Vagina (tissue), 2 donors: ENCODE results near the gene CAND2. TPM values are rescaled to one million over a fixed set of nuclear protein-coding genes. Genes with fewer than 3 reads are reported as not detected.
"Not testable (repeated sequence)": the region's sequence is repeated elsewhere in the genome, so short reads cannot be mapped to it uniquely, and the experiment has no call there.

Source experiments
- DNase-seq, 2 donors: peaks; one replicate each; pipeline ENCODE4 v3.0.0-alpha.2; 2017; ENCODE audit errors: extremely low spot score in 2 of 2
- H3K27ac ChIP-seq: fragments of 200-600 bp; sonication (generic); one replicate; pipeline ENCODE4 v1.5.1; 2019
- H3K27me3 ChIP-seq: fragments of 200-600 bp; sonication (generic); one replicate; pipeline ENCODE4 v1.5.1; 2019
- H3K36me3 ChIP-seq, 2 donors: fragments of 200-600 bp; sonication (generic); one replicate each; pipeline ENCODE4 v1.5.1; 2017 to 2019
- H3K4me1 ChIP-seq: fragments of 200-600 bp; sonication (generic); one replicate; pipeline ENCODE4 v1.5.1; 2019
- H3K4me3 ChIP-seq, 2 donors: fragments of 200-600 bp; sonication (generic); 1 replicate in 1 of 2; 2 replicates in 1 of 2; pipeline ENCODE4 v1.5.1; 2016 to 2019
- H3K9me3 ChIP-seq: fragments of 200-600 bp; sonication (generic); one replicate; pipeline ENCODE4 v1.5.1; 2019
- POLR2A ChIP-seq, 2 donors: fragments of 450-650 bp; IDR thresholded peaks; one replicate each; pipeline ENCODE4 v1.6.1; 2017; ENCODE audit warnings: antibody characterized with exemption in 2 of 2, mild to moderate bottlenecking in 2 of 2, moderate library complexity in 2 of 2
- POLR2AphosphoS5 ChIP-seq, 2 donors: sonication (generic); formaldehyde crosslinking; IDR thresholded peaks; one replicate each; pipeline ENCODE4 v1.9.0; 2017; ENCODE audit warnings: antibody characterized with exemption in 2 of 2, mild to moderate bottlenecking in 2 of 2, low read depth in 1 of 2; ENCODE audit not compliant: insufficient read depth in 1 of 2
- intact Hi-C: fragments of 100-400 bp; cut with DNase I; formaldehyde crosslinking; loops from one replicate; pipeline ENCODE4 v1.15.1; 2023
- total RNA-seq: library from RNA; depleted of rRNA; stranded (reverse); fragments of >200 nt; gene quantifications from one replicate; pipeline ENCODE4 v1.2.3, GENCODE V29; 2016
- TF ChIP-seq, protein P1 (sequence below), 3 experiments: fragments of 450-650 bp in 2 of 3; fragments of 200-600 bp in 1 of 3; sonication (generic) in 1 of 3; IDR thresholded peaks; one replicate each; pipeline ENCODE4 v1.5.1; 2017 to 2019; ENCODE audit warnings: antibody characterized with exemption in 3 of 3, mild to moderate bottlenecking in 2 of 3, moderate library complexity in 2 of 3

The CAND2 gene
- total RNA-seq, 1 donor from 2014 or later = 12.5 TPM

DNA sequence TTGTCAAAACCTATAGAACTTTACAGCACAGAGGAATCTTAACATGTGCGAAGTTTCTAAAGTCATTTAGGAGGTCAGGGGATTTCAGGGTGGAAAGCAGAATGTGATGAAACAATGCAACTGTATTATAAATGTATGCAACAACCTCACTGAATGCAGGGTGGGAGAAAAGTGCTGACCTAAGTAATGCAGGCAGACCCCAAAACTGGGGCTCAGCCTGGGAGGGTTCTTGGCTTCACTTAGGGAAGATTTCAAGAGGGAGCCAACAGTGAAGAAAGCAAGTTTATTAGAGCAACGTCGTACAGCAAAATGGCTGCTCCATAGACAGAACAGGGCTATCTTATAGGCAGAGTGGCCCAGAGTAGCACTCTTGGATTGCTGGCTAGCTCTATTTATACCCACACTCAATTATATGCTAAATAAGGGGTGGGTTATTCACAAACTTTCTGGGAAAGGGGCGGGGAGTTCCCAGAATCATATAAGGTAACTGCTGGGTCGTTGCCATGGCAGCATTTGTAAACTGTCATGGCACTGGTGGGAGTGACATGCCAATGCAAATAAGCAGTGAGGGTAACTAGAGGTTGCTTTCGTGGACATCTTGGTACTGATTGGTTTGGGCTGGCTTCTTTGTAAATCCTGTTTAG is 14.2 kb upstream of the CAND2 start:
- intact Hi-C loops = no loop called here
- TF ChIP-seq, protein P1, sequence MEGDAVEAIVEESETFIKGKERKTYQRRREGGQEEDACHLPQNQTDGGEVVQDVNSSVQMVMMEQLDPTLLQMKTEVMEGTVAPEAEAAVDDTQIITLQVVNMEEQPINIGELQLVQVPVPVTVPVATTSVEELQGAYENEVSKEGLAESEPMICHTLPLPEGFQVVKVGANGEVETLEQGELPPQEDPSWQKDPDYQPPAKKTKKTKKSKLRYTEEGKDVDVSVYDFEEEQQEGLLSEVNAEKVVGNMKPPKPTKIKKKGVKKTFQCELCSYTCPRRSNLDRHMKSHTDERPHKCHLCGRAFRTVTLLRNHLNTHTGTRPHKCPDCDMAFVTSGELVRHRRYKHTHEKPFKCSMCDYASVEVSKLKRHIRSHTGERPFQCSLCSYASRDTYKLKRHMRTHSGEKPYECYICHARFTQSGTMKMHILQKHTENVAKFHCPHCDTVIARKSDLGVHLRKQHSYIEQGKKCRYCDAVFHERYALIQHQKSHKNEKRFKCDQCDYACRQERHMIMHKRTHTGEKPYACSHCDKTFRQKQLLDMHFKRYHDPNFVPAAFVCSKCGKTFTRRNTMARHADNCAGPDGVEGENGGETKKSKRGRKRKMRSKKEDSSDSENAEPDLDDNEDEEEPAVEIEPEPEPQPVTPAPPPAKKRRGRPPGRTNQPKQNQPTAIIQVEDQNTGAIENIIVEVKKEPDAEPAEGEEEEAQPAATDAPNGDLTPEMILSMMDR (IDR thresholded peaks at IDR 0.05) = no peak
- no peak for TF ChIP-seq POLR2AphosphoS5 (IDR thresholded peaks at IDR 0.05; ENCODE audit: insufficient read depth in 1 of 2, low read depth in 1 of 2)
- TF ChIP-seq POLR2A (IDR thresholded peaks at IDR 0.05) = no peak
- Histone ChIP-seq H3K4me1 (no peaks in the 10 kb centered on the region), H3K27me3 (no peaks in the 10 kb centered on the region), H3K36me3 (no peaks in the 10 kb centered on the region), H3K27ac (no peak overlapping the region), H3K9me3 (no peaks in the 10 kb centered on the region), H3K4me3 (no peak overlapping the region)
- no peak for DNase-seq

DNA sequence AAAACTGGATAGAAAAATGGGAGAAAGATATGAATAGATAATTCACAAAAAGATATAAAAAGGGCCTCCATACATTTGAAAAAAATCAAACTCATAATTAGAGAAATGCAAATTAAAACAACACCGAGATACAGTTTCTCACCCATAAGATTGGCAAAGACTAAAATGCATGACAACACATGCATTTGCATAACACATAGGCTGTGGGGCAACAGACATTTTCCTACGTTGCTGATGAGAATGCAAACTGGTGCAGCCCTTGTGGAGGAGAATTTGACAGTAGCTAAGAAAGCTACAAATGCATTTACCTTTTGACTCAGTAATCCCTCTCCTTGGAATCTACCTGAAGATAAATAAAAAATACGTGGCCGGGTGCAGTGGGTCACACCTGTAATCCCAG is 11.4 kb upstream of the CAND2 start:
- Histone ChIP-seq H3K36me3 (no peaks in the 10 kb centered on the region), H3K27me3 (no peaks in the 10 kb centered on the region), H3K9me3 (no peaks in the 10 kb centered on the region), H3K27ac (no peak overlapping the region), H3K4me1 (no peaks in the 10 kb centered on the region), H3K4me3 (no peak overlapping the region)
- DNase-seq = no peak
- intact Hi-C loops = no loop called here
- TF ChIP-seq POLR2A (IDR thresholded peaks at IDR 0.05) (no peak), POLR2AphosphoS5 (IDR thresholded peaks at IDR 0.05; ENCODE audit: insufficient read depth in 1 of 2, low read depth in 1 of 2) (no peak)
- TF ChIP-seq, protein P1 (IDR thresholded peaks at IDR 0.05) = no peak

DNA sequence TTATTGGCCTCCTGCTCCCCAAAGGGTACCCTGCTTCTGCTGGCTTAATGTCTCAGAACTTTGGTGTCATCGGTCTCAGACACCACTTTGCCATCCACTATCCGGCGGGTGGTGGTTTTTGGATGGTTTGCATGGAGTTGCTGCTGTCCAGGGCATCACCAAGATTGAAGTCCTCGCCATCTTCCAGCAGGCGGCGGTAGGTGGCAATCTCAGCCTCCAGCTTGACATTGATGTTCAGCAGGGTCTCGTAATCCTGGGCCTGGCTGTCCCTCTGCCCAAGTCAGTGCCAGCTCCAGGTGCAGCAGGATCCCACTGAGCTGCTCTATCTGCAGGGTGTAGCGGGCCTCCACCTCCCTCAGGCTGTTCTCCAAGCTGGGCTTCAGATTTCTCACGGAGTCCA is 9.1 kb upstream of the CAND2 start:
- H3K9me3 ChIP-seq, H3K36me3 ChIP-seq, H3K27ac ChIP-seq, DNase-seq, H3K4me3 ChIP-seq, H3K27me3 ChIP-seq, intact Hi-C loops, H3K4me1 ChIP-seq: not testable (repeated sequence)
- TF ChIP-seq, protein P1 (IDR thresholded peaks at IDR 0.05) = peak in 1 of 3 experiments; percentile 17

DNA sequence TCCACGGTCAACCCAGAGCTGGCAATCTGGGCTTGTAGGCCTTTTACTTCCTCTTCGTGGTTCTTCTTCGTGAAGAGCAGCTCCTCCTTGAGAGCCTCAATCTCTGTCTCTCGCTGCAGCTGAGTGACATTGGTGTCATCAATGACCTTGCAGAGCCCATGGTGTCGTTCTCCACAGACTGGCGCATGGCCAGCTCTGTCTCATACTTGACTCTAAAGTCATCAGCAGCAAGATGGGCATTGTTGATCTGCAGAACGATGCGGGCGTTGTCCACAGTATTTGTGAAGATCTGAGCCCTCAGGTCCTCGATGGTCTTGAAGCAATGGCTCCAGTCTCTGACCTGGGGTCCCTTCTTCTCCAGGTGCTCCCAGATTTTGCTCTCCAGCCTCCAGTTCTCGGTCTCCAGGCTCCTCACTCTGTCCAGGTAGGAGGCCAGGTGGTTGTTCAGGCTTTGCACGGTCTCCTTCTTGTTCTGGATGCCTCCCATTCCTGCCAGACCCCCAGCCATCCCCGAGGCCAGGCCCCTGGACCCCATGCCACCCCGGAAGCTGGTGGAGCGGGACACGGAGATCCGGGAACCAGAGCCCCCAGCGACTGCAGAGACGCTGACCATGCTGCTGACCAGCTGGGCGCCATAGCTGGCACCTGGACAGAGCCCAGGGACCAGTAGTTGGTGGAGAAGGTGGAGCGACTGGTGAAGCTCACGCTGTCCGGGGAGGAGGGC is 8.4 kb upstream of the CAND2 start:
- H3K36me3 ChIP-seq, H3K27ac ChIP-seq, intact Hi-C loops, DNase-seq, H3K4me1 ChIP-seq, H3K9me3 ChIP-seq, H3K4me3 ChIP-seq, H3K27me3 ChIP-seq: not testable (repeated sequence)

DNA sequence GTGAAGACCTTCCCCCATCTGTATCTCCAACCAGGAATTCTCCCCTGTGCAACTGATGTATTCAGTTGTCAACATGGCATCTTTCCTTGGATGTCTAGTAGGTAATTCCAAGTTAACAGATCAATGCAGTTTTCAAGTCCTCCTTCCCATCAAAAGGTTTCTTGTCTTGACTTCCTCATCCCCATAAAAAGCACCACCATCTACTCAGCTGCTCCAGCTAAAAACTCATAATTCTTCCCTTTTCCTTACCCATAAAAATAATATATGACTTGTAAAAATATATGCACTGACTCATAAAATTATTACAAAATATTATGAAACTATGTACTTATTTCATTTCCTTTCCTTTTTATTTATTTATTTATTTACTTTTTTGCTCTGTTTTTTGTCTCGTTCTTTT is 5.0 kb upstream of the CAND2 start:
- Histone ChIP-seq H3K9me3 (no peaks in the 10 kb centered on the region), H3K4me1 (peaks cover 6% of the 10 kb centered on the region), H3K36me3 (no peaks in the 10 kb centered on the region), H3K27ac (no peak overlapping the region), H3K4me3 (no peak overlapping the region), H3K27me3 (no peaks in the 10 kb centered on the region)
- no peak for TF ChIP-seq POLR2A (IDR thresholded peaks at IDR 0.05)
- TF ChIP-seq, protein P1 (IDR thresholded peaks at IDR 0.05) = no peak
- TF ChIP-seq POLR2AphosphoS5 (IDR thresholded peaks at IDR 0.05; ENCODE audit: insufficient read depth in 1 of 2, low read depth in 1 of 2) = no peak
- intact Hi-C loops = no loop called here
- DNase-seq = no peak
